H1 (cell line): ENCODE measurements around the gene NIN. TPM values are rescaled to one million over a fixed set of nuclear protein-coding genes. Genes with fewer than 3 reads are reported as not detected.

ENCODE experiments used
- CTCF ChIA-PET: fragments of 300-600 bp; sonication (Branson Sonifier 250); formaldehyde crosslinking; loops from one replicate; lab custom pipeline; 2021; ENCODE audit not compliant: partially characterized antibody; lab: Charles Lee
- POLR2A ChIA-PET: fragments of 300-600 bp; sonication (Branson Sonifier 250); formaldehyde crosslinking; loops from one replicate; lab custom pipeline; 2021; ENCODE audit warnings: inconsistent platforms; ENCODE audit not compliant: partially characterized antibody; lab: Charles Lee
- DNase-seq, 2 experiments: peaks; one replicate each; pipeline versions ENCODE4 v3.0.0 to v3.0.0-alpha.2; 2010 to 2022; ENCODE audit warnings: low spot score in 2 of 2, low read depth in 1 of 2, mixed read lengths in 1 of 2
- FAIRE-seq: peaks from 2 replicates; lab custom pipeline; 2011; peaks lifted over from hg19 to GRCh38; lab: Jason Lieb, UNC
- H2AFZ ChIP-seq: 2 replicates; pipeline ENCODE4 v1.8.1; 2012; ENCODE audit warnings: low read length, inconsistent platforms
- H2AK5ac ChIP-seq: 2 replicates; pipeline ENCODE4 v1.6.1; 2013; ENCODE audit warnings: low read depth, low read length
- H2BK120ac ChIP-seq: replicated peaks from 2 replicates; pipeline ENCODE3; 2013; ENCODE audit warnings: low read depth, low read length, inconsistent platforms
- H2BK12ac ChIP-seq: 2 replicates; pipeline ENCODE4 v1.6.1; 2013; ENCODE audit warnings: low read depth, low read length
- H2BK15ac ChIP-seq: 2 replicates; pipeline ENCODE4 v1.6.1; 2013; ENCODE audit warnings: low read length
- H2BK20ac ChIP-seq: 2 replicates; pipeline ENCODE4 v1.6.1; 2013; ENCODE audit warnings: low read length
- H2BK5ac ChIP-seq: 2 replicates; pipeline ENCODE4 v1.6.1; 2013; ENCODE audit warnings: low read depth, low read length
- H3K14ac ChIP-seq: 2 replicates; pipeline ENCODE4 v1.6.1; 2013; ENCODE audit warnings: inconsistent platforms; ENCODE audit not compliant: insufficient read length
- H3K18ac ChIP-seq: 2 replicates; pipeline ENCODE4 v1.6.1; 2013; ENCODE audit warnings: low read length; ENCODE audit errors: extremely low read depth
- H3K23ac ChIP-seq: 2 replicates; pipeline ENCODE4 v1.6.1; 2013; ENCODE audit warnings: inconsistent platforms; ENCODE audit not compliant: insufficient read length
- H3K23me2 ChIP-seq: 2 replicates; pipeline ENCODE4 v1.6.1; 2013; ENCODE audit warnings: low read depth, low read length
- H3K27ac ChIP-seq: 2 replicates; pipeline ENCODE4 v1.6.1; 2011; ENCODE audit warnings: low read depth, low read length, inconsistent platforms
- H3K27me3 ChIP-seq, 4 experiments: replicated peaks in 1 of 4; 1 replicate in 1 of 4; 2 replicates in 3 of 4; pipeline versions ENCODE4 v1.6.1 to v1.8.1; 2011 to 2013; ENCODE audit warnings: low read length in 3 of 4, mild to moderate bottlenecking in 3 of 4, inconsistent platforms in 2 of 4, mixed read lengths in 2 of 4, moderate library complexity in 1 of 4; ENCODE audit not compliant: control insufficient read depth in 3 of 4, insufficient read depth in 3 of 4; ENCODE audit errors: extremely low read depth in 1 of 4
- H3K36me3 ChIP-seq, 4 experiments: 2 replicates each; pipeline versions ENCODE4 v1.6.1 to v1.8.1; 2011 to 2013; ENCODE audit warnings: mild to moderate bottlenecking in 4 of 4, low read length in 3 of 4, moderate library complexity in 2 of 4, control low read depth in 1 of 4, inconsistent platforms in 1 of 4; ENCODE audit not compliant: insufficient read depth in 4 of 4, control insufficient read depth in 2 of 4
- H3K4ac ChIP-seq: replicated peaks from 2 replicates; pipeline ENCODE3; 2013; ENCODE audit warnings: low read length, low read depth, mixed read lengths, inconsistent platforms; ENCODE audit not compliant: insufficient read length
- H3K4me1 ChIP-seq, 4 experiments: replicated peaks in 1 of 4; 1 replicate in 1 of 4; 2 replicates in 3 of 4; pipeline versions ENCODE4 v1.6.1 to v1.8.1; 2011 to 2013; ENCODE audit warnings: low read length in 3 of 4, inconsistent platforms in 2 of 4, mixed read lengths in 1 of 4; ENCODE audit not compliant: insufficient read depth in 4 of 4, control insufficient read depth in 3 of 4
- H3K4me2 ChIP-seq, 2 experiments: 2 replicates each; pipeline versions ENCODE4 v1.6.1 to v1.8.1; 2011 to 2013; ENCODE audit warnings: low read depth in 2 of 2, low read length in 2 of 2, control low read depth in 1 of 2, inconsistent platforms in 1 of 2, mild to moderate bottlenecking in 1 of 2; ENCODE audit not compliant: insufficient read depth in 1 of 2
- H3K4me3 ChIP-seq, 4 experiments: fragments of 200-600, 300-600 bp in 1 of 4; sonication (generic), shearing (Covaris generic), sonication (Bioruptor Twin) in 1 of 4; 2 replicates each; pipeline versions ENCODE4 v1.5.1 to v1.8.1; 2011 to 2016; ENCODE audit warnings: low read length in 4 of 4, low read depth in 3 of 4, control low read depth in 2 of 4, inconsistent platforms in 2 of 4, mild to moderate bottlenecking in 2 of 4, mixed read lengths in 1 of 4, moderate library complexity in 1 of 4; ENCODE audit not compliant: insufficient read depth in 2 of 4; ENCODE audit errors: extremely low read depth in 1 of 4
- H3K56ac ChIP-seq: replicated peaks from 2 replicates; pipeline ENCODE3; 2013; ENCODE audit warnings: low read depth, mild to moderate bottlenecking, mixed read lengths, low read length, inconsistent platforms; ENCODE audit not compliant: insufficient read length
- H3K79me1 ChIP-seq: 2 replicates; pipeline ENCODE4 v1.6.1; 2013; ENCODE audit warnings: low read depth, low read length, control low read depth
- H3K79me2 ChIP-seq, 2 experiments: 2 replicates each; pipeline versions ENCODE4 v1.6.1 to v1.8.1; 2012 to 2013; ENCODE audit warnings: low read length in 2 of 2, mild to moderate bottlenecking in 2 of 2, inconsistent platforms in 1 of 2; ENCODE audit not compliant: insufficient read depth in 2 of 2, control insufficient read depth in 1 of 2
- H3K9ac ChIP-seq, 4 experiments: replicated peaks in 1 of 4; 1 replicate in 1 of 4; 2 replicates in 3 of 4; pipeline versions ENCODE4 v1.6.1 to v1.8.1; 2011 to 2013; ENCODE audit warnings: low read depth in 3 of 4, low read length in 3 of 4, control low read depth in 2 of 4, mild to moderate bottlenecking in 2 of 4, moderate library complexity in 2 of 4, inconsistent platforms in 1 of 4; ENCODE audit errors: extremely low read depth in 1 of 4
- H3K9me3 ChIP-seq, 2 experiments: 2 replicates each; pipeline versions ENCODE4 v1.6.1 to v1.8.1; 2012 to 2013; ENCODE audit warnings: mild to moderate bottlenecking in 2 of 2, moderate library complexity in 2 of 2, control low read depth in 1 of 2, inconsistent platforms in 1 of 2, low read depth in 1 of 2, low read length in 1 of 2, mixed read lengths in 1 of 2; ENCODE audit not compliant: insufficient read depth in 2 of 2
- H4K20me1 ChIP-seq, 2 experiments: replicated peaks in 1 of 2; 2 replicates each; pipeline versions ENCODE3 to v1.8.1; 2011 to 2013; ENCODE audit warnings: inconsistent platforms in 2 of 2, low read length in 2 of 2, mild to moderate bottlenecking in 1 of 2; ENCODE audit not compliant: insufficient read depth in 2 of 2, control insufficient read depth in 1 of 2
- H4K5ac ChIP-seq: 2 replicates; pipeline ENCODE4 v1.6.1; 2013; ENCODE audit warnings: low read length, low read depth, mixed read lengths, inconsistent platforms; ENCODE audit not compliant: insufficient read length
- H4K8ac ChIP-seq: 2 replicates; pipeline ENCODE4 v1.8.0; 2013; ENCODE audit warnings: mild to moderate bottlenecking, moderate library complexity, low read length, inconsistent platforms; ENCODE audit not compliant: insufficient read depth; ENCODE audit errors: extremely low read depth
- H4K91ac ChIP-seq: replicated peaks from 2 replicates; pipeline ENCODE3; 2013; ENCODE audit warnings: low read length, mixed read lengths, inconsistent platforms; ENCODE audit not compliant: insufficient read length
- BRCA1 ChIP-seq: IDR thresholded peaks from 2 replicates; pipeline ENCODE4 v1.6.1; 2012; ENCODE audit warnings: low read depth, low read length, improper control_type of control experiment
- CHD2 ChIP-seq: IDR thresholded peaks from 2 replicates; pipeline ENCODE4 v1.6.1; 2012; ENCODE audit warnings: low read length, improper control_type of control experiment
- CTBP2 ChIP-seq: IDR thresholded peaks from 2 replicates; pipeline ENCODE4 v1.7.0; 2011; ENCODE audit warnings: borderline replicate concordance, mild to moderate bottlenecking, moderate library complexity, mixed read lengths, low read length; ENCODE audit not compliant: insufficient read depth, insufficient read length
- CTCF ChIP-seq, 3 experiments: IDR thresholded peaks; 1 replicate in 2 of 3; 2 replicates in 1 of 3; pipeline versions ENCODE4 v1.5.1 to v1.6.1; 2011; ENCODE audit warnings: low read length in 3 of 3, mild to moderate bottlenecking in 3 of 3, inconsistent platforms in 2 of 3, low read depth in 1 of 3, moderate library complexity in 1 of 3; ENCODE audit not compliant: insufficient read depth in 1 of 3; ENCODE audit errors: control extremely low read depth in 1 of 3
- MAFK ChIP-seq: IDR thresholded peaks from 2 replicates; pipeline ENCODE4 v1.6.1; 2012; ENCODE audit warnings: low read depth, mild to moderate bottlenecking, improper control_type of control experiment, low read length
- NRF1 ChIP-seq: IDR thresholded peaks from 2 replicates; pipeline ENCODE4 v1.6.1; 2011; ENCODE audit warnings: mild to moderate bottlenecking, low read depth, low read length, improper control_type of control experiment
- POLR2A ChIP-seq, 2 experiments: IDR thresholded peaks; 1 replicate in 1 of 2; 2 replicates in 1 of 2; pipeline ENCODE4 v1.6.1; 2011; ENCODE audit warnings: low read depth in 2 of 2, low read length in 2 of 2, mild to moderate bottlenecking in 2 of 2; ENCODE audit errors: control extremely low read depth in 1 of 2
- RFX5 ChIP-seq: IDR thresholded peaks from 2 replicates; pipeline ENCODE4 v1.6.1; 2011; ENCODE audit warnings: low read depth, low read length, improper control_type of control experiment, borderline replicate concordance
- SP1 ChIP-seq: IDR thresholded peaks from 2 replicates; pipeline ENCODE4 v1.6.1; 2011; ENCODE audit warnings: low read depth, low read length
- TEAD4 ChIP-seq: IDR thresholded peaks from 2 replicates; pipeline ENCODE4 v1.6.1; 2012; ENCODE audit warnings: low read depth, low read length, inconsistent platforms, mixed read lengths
- polyA plus RNA-seq, 7 experiments: library from polyadenylated mRNA; depleted of rRNA in 3 of 7; stranded (reverse) in 5 of 7; unstranded in 2 of 7; fragments of >200 nt in 5 of 7; fragments of 200-250 nt in 2 of 7; gene quantifications; 1 replicate in 5 of 7; 2 replicates in 1 of 7; 4 replicates in 1 of 7; pipeline versions ENCODE4 v1.2.1 to v1.2.3, GENCODE V29; 2011 to 2013; ENCODE audit warnings: missing spikeins in 2 of 7, mixed read lengths in 2 of 7
- total RNA-seq: library from RNA; stranded (reverse); fragmentation: NEBNext Ultra II Directional; extraction: Animal tissue kit (Norgen Biotek cat#: 25700); gene quantifications from 2 replicates; pipeline ENCODE4 v1.2.1, GENCODE V29; 2021

The NIN gene
- total and polyA plus RNA-seq, 2 of the 8 experiments (the other 6 are each of a cell fraction or from before 2014, with no cell fraction given): 3.2 to 21.3 TPM

GRCh38 chr14:50864237-50864636, 33.3 kb upstream of the NIN start:
- H4K91ac ChIP-seq: no peak overlapping the region
- CTCF ChIA-PET: interaction anchor here (1.0 to 4.6 kb wide), 3 partner anchors 12 to 86 kb away, joined by 4 to 24 read pairs (median 9); no protein-coding TSS in a partner anchor
- FAIRE-seq: no peak

More at GRCh38 chr14:50864237-50864636, 33.3 kb upstream of the NIN start:
- no peaks in the 10 kb centered on the region for H3K79me1 ChIP-seq
- no peak overlapping the region for H3K27ac ChIP-seq
- H3K9ac ChIP-seq: no peak overlapping the region
- no peak overlapping the region for H3K23ac ChIP-seq
- H3K4ac ChIP-seq: no peak overlapping the region
- H2BK20ac ChIP-seq: no peak overlapping the region
- no peaks in the 10 kb centered on the region for H3K27me3 ChIP-seq
- H4K8ac ChIP-seq: no peak overlapping the region
- H2BK12ac ChIP-seq: no peak overlapping the region
- DNase-seq: no peak
- H3K23me2 ChIP-seq: no peaks in the 10 kb centered on the region
- TF ChIP-seq CHD2 (no peak), CTBP2 (no peak), RFX5 (no peak), MAFK (no peak), NRF1 (no peak), CTCF (IDR thresholded peaks at IDR 0.05; ENCODE audit: control extremely low read depth in 1 of 3, insufficient read depth in 1 of 3, low read depth in 1 of 3, low read length in 3 of 3) (no peak), TEAD4 (no peak), SP1 (no peak), BRCA1 (no peak), POLR2A (IDR thresholded peaks at IDR 0.05; ENCODE audit: control extremely low read depth in 1 of 2, low read depth in 2 of 2, low read length in 2 of 2) (no peak)
- H3K4me1 ChIP-seq: peaks cover 0 to 7% (median 4%) of the 10 kb centered on the region in 4 experiments; a peak in 4 of 7 replicates
- no peaks in the 10 kb centered on the region for H3K36me3 ChIP-seq
- no peak overlapping the region for H3K4me3 ChIP-seq
- no peak overlapping the region for H3K4me2 ChIP-seq
- no peak overlapping the region for H2BK120ac ChIP-seq
- H3K14ac ChIP-seq: no peak overlapping the region
- no peak overlapping the region for H2BK15ac ChIP-seq
- no peaks in the 10 kb centered on the region for H4K20me1 ChIP-seq
- H2BK5ac ChIP-seq: no peak overlapping the region
- no peak overlapping the region for H3K18ac ChIP-seq
- POLR2A ChIA-PET: no interaction called here
- no peak overlapping the region for H2AFZ ChIP-seq
- no peak overlapping the region for H3K56ac ChIP-seq
- H3K79me2 ChIP-seq: no peaks in the 10 kb centered on the region
- no peak overlapping the region for H4K5ac ChIP-seq
- no peak overlapping the region for H2AK5ac ChIP-seq
- no peaks in the 10 kb centered on the region for H3K9me3 ChIP-seq
